Stimulated activated CD8-positive, alpha-beta memory T cell treated with anti-CD3 and anti-CD28 coated beads, Interleukin-2, amount 100 ng/mL, for 1 hour (primary cell): Measurements from ENCODE around the gene LCLAT1.

Source experiments
- DNase-seq, 2 donors: peaks; one replicate each; pipeline ENCODE4 v3.0.0-alpha.2; 2020; ENCODE audit warnings: low read depth in 2 of 2

LCLAT1 gene

DNA sequence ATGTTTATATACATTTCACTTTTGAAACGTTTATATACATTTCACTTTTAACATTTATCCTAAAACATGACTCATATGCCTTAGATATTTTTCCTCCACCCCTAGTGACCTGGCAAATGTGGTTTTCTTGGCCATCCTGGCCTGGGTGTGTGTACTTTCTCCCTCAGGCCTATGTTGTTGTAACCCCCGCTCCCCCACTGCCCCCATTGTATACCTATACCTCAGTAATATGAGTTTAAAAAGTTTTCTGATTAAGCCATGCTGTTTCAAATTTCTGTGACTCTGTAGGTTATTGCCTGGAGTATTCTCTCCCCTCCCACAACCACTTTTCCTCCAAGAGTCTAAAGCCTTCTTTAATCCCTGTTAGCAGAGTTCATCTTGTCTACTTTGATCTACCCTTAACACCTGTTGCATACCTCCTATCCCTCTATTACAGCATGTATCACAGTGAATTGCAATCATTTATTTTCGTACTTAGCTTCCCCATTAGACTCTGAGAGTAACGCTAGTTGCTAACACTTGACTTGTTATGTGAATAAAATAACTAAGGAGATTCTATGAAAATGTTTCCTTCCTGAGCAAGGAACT, 67.9 kb downstream of the LCLAT1 start:
- no peak for DNase-seq

- DNase-seq, result no peak
These were observed 69.1 kb downstream of the LCLAT1 start for GRCh38 chr2:30516166-30516565.

- DNase-seq, result no peak
These were observed 72.8 kb downstream of the LCLAT1 start for GRCh38 chr2:30519796-30520195.

DNA sequence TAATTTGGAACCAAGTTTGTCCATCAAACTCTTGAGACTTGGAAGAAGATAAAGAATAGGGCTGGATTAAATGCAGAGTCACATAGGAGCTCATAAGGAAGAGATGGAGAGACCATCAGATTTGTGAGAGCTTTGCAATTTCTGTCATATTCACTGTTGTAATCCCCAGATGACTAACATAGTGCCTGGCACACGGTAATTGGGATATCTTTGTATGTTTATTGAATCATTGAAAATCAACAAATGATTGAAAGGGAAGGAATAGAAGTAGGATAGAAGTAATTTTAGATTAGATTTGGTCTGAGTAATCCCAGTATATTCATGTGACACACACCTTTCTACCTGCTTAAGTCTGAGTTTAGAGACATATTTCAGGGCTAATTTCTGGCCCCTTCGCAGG, 75.4 kb downstream of the LCLAT1 start:
- no peak for DNase-seq

GRCh38 chr2:30527411-30527810, 80.4 kb downstream of the LCLAT1 start:
- no peak for DNase-seq

- no peak for DNase-seq
These were observed 80.8 kb downstream of the LCLAT1 start for GRCh38 chr2:30527859-30528258.

- DNase-seq, result no peak
These were observed 83.3 kb downstream of the LCLAT1 start for GRCh38 chr2:30530346-30530745.

- DNase-seq, result no peak
These were observed 94.6 kb downstream of the LCLAT1 start for GRCh38 chr2:30541680-30542079.

DNA sequence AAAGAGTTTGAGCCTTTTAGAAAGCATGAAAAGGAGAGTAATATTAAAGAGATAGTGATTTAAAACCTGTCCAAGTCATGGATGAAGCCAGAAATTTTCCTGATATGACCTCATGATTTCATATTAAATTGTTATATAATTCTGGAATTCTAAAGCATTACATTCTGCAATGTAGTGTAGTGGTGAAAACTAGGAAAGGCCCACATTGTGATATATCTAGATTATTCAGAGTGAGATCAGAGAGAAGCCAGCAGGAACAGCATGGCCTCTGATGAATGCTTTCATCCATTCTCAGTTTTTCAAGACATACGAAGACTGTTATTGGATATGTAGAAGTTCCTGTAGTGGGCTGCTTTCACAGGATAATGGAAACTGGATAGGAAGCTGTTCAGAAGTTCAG, 98.8 kb downstream of the LCLAT1 start:
- DNase-seq, result no peak

DNA sequence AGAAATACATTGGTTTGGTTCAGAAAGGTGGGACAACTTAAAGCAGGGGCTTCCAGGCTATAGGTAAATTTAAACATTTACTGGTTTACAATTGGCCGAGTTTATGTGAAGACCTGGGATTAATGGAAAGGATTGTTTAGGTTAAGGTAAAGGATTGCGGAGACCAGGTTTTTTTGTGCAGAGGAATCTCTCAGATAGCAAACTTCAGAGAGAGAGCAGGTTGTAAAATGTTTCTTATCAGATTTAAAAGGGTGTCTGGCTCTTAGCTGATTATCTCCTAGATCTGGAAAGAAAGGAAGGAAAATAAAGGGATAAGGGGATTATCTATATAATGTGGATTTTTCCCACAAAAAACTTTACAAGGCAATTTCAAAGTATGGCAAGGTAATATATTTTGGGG, 101.3 kb downstream of the LCLAT1 start:
- no peak for DNase-seq

- DNase-seq, result no peak
These were observed 102.0 kb downstream of the LCLAT1 start for GRCh38 chr2:30549096-30549495.

DNA sequence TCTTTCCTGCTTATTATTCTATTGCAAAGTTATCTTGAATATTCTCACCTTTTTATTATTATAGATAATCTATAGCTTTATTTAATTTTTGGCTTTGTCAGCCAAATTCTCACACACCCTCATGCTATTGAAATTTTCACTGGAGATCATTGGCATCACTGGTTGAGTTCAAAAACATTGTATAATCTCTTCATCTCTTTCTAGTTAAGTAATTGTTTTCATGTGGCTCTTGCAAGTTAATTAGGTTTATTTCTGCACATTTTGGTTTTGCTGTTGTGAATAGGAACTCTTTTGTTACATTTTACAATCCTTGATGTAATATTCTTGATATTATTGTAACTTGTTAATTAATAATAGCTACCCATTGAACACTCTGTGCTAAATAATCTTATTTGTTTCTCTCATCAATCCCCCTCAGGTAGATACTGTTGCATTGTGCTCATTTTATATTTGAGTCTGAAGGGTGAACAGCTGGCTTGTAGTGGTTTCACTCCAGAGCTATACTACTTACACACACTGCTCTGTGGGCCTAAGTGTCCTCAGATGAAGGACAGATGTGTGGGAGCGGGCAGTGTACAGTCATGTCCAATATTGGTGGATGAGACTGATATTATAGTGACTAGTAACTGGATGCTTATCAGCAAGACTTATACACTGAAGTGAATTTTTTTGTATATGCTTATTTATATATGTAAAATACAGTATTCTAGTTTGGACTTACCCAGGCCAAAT, 112.7 kb downstream of the LCLAT1 start:
- DNase-seq, result no peak

DNA sequence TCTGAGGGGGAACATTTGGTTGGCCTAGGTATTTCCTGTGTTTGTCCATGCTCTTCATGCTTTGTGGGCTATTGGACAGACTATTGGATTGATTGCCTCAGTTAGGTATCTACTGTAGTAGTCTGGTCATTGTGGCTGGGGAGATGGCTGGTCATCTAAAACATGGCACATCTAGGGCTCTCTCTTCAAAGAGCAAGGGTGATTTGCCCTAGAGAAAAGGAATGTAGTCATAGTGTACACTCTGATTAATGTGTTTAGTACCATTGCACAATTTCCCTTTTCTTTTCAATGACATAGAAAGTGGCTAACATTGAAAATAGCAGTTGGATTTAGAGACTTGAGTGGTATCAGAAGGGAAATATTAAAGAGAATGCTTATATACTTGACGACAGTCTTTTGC, 114.3 kb downstream of the LCLAT1 start:
- DNase-seq, result no peak

- DNase-seq, result no peak
These were observed 118.9 kb downstream of the LCLAT1 start for GRCh38 chr2:30565851-30566358.

GRCh38 chr2:30566631-30567030, 119.6 kb downstream of the LCLAT1 start:
- no peak for DNase-seq

DNA sequence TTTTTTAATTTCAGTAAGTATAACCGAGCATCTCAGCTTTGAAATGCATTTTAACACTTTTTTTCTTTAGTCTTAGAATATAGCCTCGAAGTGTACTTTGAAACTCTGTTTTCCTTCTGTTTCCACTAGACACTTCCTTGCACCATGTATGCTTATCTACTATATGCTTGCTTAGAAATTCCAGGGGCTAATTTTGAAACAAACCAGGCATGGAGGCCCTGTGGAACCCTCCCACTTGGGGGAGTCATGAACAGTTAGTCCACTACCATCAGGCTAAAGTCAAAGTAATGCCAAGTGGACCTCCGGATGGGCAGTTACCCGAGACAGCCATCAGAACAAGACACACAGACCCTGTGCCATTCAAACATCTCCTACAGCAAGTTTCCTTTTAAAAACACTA, 120.3 kb downstream of the LCLAT1 start:
- no peak for DNase-seq

GRCh38 chr2:30569946-30570345, 122.9 kb downstream of the LCLAT1 start:
- no peak for DNase-seq

GRCh38 chr2:30577151-30577550, 130.1 kb downstream of the LCLAT1 start:
- no peak for DNase-seq

DNA sequence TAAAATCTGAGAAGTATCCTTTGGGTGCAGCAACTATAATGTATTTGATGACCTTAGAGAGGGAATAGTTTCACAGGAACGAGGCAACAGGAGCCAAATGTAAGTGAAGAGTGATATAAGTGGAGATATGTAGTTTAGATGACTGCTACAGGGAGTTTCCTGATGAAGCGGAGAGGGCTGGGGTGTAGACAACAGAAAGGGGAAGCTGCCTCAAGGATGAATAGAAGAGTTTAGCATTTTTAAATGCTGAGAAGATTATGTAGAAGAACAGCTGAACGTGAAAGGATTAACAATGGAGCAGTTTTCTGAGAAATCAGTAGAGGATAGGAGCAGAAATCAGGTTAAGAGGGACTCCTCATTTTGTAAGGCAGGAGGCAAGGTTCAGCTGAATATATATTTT, 133.3 kb downstream of the LCLAT1 start:
- DNase-seq, result no peak

DNA sequence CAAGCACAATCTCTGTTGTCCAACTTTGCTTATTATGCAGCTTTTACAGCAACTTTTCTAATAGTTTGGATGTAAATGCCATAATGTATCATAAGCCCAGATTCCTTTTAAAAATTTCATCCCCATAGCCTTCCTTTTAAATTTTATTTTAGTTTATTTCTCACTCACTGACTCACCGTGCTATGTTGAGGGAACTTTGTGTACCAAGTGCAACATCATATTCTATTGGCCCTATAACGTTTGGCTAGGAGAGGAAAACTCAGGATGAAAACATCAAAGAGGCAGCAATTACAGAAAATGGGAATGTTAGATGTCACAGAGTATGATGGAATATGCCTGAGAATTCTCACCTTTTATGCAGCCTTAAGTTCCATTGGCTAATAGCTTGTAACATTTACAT, 135.5 kb downstream of the LCLAT1 start:
- DNase-seq, result no peak

GRCh38 chr2:30583204-30583749, 136.2 kb downstream of the LCLAT1 start:
- no peak for DNase-seq

GRCh38 chr2:30584116-30584515, 137.1 kb downstream of the LCLAT1 start:
- DNase-seq, result no peak

DNA sequence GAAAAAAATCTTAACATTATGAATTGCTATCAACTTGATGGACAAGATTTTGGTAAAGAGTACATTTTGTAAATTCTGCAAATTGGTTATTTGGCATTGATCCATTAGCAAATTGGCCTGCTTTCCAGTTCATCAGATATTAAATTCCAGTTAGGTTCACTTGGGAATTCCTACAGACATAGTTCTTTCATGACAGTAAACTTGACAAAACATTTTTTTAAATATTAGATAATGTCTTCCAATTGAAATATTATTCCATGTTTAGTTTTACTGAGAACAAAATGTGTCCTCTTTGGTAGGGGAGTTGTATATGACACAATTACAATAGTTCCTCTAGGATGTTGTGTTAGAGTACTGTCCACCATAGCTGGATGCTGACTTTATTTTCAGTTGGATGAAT, 141.9 kb downstream of the LCLAT1 start:
- DNase-seq, result no peak
